BLaER1 (cell line): ENCODE measurements around the gene CCDC69.
"Not testable (repeated sequence)": the region's sequence is repeated elsewhere in the genome, so short reads cannot be mapped to it uniquely, and the experiment has no call there.

Experiments
- H3K27ac ChIP-seq: shearing (Covaris generic); formaldehyde crosslinking; 2 replicates; pipeline ENCODE4 v1.8.1; 2022
- H3K27me3 ChIP-seq: shearing (Covaris generic); formaldehyde crosslinking; 2 replicates; pipeline ENCODE4 v1.8.1; 2022
- H3K36me3 ChIP-seq: shearing (Covaris generic); formaldehyde crosslinking; 2 replicates; pipeline ENCODE4 v1.8.1; 2022
- H3K4me1 ChIP-seq: shearing (Covaris generic); formaldehyde crosslinking; 2 replicates; pipeline ENCODE4 v1.8.1; 2022
- H3K4me2 ChIP-seq: shearing (Covaris generic); formaldehyde crosslinking; 2 replicates; pipeline ENCODE4 v1.8.1; 2022
- H3K4me3 ChIP-seq: shearing (Covaris generic); formaldehyde crosslinking; 2 replicates; pipeline ENCODE4 v1.8.1; 2022
- H3K9ac ChIP-seq: shearing (Covaris generic); formaldehyde crosslinking; 2 replicates; pipeline ENCODE4 v1.8.1; 2022
- H3K9me3 ChIP-seq: shearing (Covaris generic); formaldehyde crosslinking; 2 replicates; pipeline ENCODE4 v1.8.1; 2022
- H4K20me1 ChIP-seq: shearing (Covaris generic); formaldehyde crosslinking; 2 replicates; pipeline ENCODE4 v1.8.1; 2022
- Cebpa-rat ChIP-seq: shearing (Covaris generic); IDR thresholded peaks from 2 replicates; pipeline ENCODE4 v1.8.1; 2022

Gene CCDC69

GRCh38 chr5:151236888-151237287 is 13.0 kb upstream of the CCDC69 start:
- Histone ChIP-seq H3K27me3 (no peaks in the 10 kb centered on the region), H3K36me3 (no peaks in the 10 kb centered on the region), H3K4me1 (peaks cover 90% of the 10 kb centered on the region), H3K9ac (no peak overlapping the region; the same call in 1 of the 2 replicates), H3K9me3 (peaks cover 5% of the 10 kb centered on the region; the same call in 1 of the 2 replicates), H4K20me1 (no peaks in the 10 kb centered on the region), H3K27ac (no peak overlapping the region), H3K4me3 (no peak overlapping the region), H3K4me2 (peak overlapping the region; percentile 93)
- no peak for TF ChIP-seq Cebpa-rat

GRCh38 chr5:151235239-151235571 is 11.3 kb upstream of the CCDC69 start:
- Histone ChIP-seq H3K4me3 (0 out of 2 replicates have a peak overlapping the region, but pooled peaks have one; percentile 39), H3K27ac (peak overlapping the region; percentile 69), H3K9ac (peak overlapping the region; percentile 36; the same call in 1 of the 2 replicates), H3K4me1 (peaks cover 90% of the 10 kb centered on the region), H3K4me2 (peak overlapping the region; percentile 78)
- not testable (repeated sequence) for H4K20me1 ChIP-seq, H3K36me3 ChIP-seq, H3K9me3 ChIP-seq, H3K27me3 ChIP-seq

- Histone ChIP-seq H3K4me1 (peaks cover 84% of the 10 kb centered on the region), H3K27me3 (no peaks in the 10 kb centered on the region), H3K9me3 (no peaks in the 10 kb centered on the region), H3K27ac (peak overlapping the region; percentile 69), H4K20me1 (no peaks in the 10 kb centered on the region), H3K36me3 (no peaks in the 10 kb centered on the region), H3K4me2 (peak overlapping the region; percentile 78), H3K4me3 (peak overlapping the region; percentile 39; the same call in 1 of the 2 replicates), H3K9ac (peak overlapping the region; percentile 36; the same call in 1 of the 2 replicates)
- no peak for TF ChIP-seq Cebpa-rat
These were observed 10.8 kb upstream of the CCDC69 start for GRCh38 chr5:151234476-151235238.

GRCh38 chr5:151233616-151234085 is 9.8 kb upstream of the CCDC69 start:
- H3K9me3 ChIP-seq: no peaks in the 10 kb centered on the region
- H3K9ac ChIP-seq: no peak overlapping the region
- TF ChIP-seq Cebpa-rat: no peak
- H3K4me2 ChIP-seq: peak overlapping the region; percentile 78
- H3K27ac ChIP-seq: no peak overlapping the region
- H4K20me1 ChIP-seq: no peaks in the 10 kb centered on the region
- H3K36me3 ChIP-seq: no peaks in the 10 kb centered on the region
- H3K4me3 ChIP-seq: no peak overlapping the region
- H3K4me1 ChIP-seq: peaks cover 74% of the 10 kb centered on the region
- no peaks in the 10 kb centered on the region for H3K27me3 ChIP-seq

- Histone ChIP-seq H3K4me2 (peak overlapping the region; percentile 78; the same call in 1 of the 2 replicates), H4K20me1 (no peaks in the 10 kb centered on the region), H3K9ac (no peak overlapping the region), H3K27me3 (no peaks in the 10 kb centered on the region), H3K27ac (no peak overlapping the region), H3K4me3 (no peak overlapping the region), H3K36me3 (no peaks in the 10 kb centered on the region), H3K4me1 (peaks cover 64% of the 10 kb centered on the region), H3K9me3 (no peaks in the 10 kb centered on the region)
- TF ChIP-seq Cebpa-rat: no peak
These were observed 7.5 kb upstream of the CCDC69 start for GRCh38 chr5:151231359-151231758.

- no peak overlapping the region for H3K4me2 ChIP-seq
These were observed 6.3 kb upstream of the CCDC69 start for GRCh38 chr5:151230048-151230680.

GRCh38 chr5:151228986-151229385 is 5.1 kb upstream of the CCDC69 start:
- H3K9me3 ChIP-seq: no peaks in the 10 kb centered on the region
- H4K20me1 ChIP-seq: no peaks in the 10 kb centered on the region
- no peaks in the 10 kb centered on the region for H3K36me3 ChIP-seq
- no peak overlapping the region for H3K4me3 ChIP-seq
- no peaks in the 10 kb centered on the region for H3K27me3 ChIP-seq
- no peak overlapping the region for H3K4me2 ChIP-seq
- peaks cover 59% of the 10 kb centered on the region for H3K4me1 ChIP-seq
- TF ChIP-seq Cebpa-rat: no peak
- no peak overlapping the region for H3K9ac ChIP-seq
- no peak overlapping the region for H3K27ac ChIP-seq

More at GRCh38 chr5:151230048-151230680, 6.3 kb upstream of the CCDC69 start:
- TF ChIP-seq Cebpa-rat: no peak
- no peaks in the 10 kb centered on the region for H3K9me3 ChIP-seq
- no peak overlapping the region for H3K4me3 ChIP-seq
- H3K27me3 ChIP-seq: no peaks in the 10 kb centered on the region
- H3K36me3 ChIP-seq: no peaks in the 10 kb centered on the region
- H3K27ac ChIP-seq: no peak overlapping the region
- peaks cover 59% of the 10 kb centered on the region for H3K4me1 ChIP-seq
- H3K9ac ChIP-seq: no peak overlapping the region
- H4K20me1 ChIP-seq: no peaks in the 10 kb centered on the region

GRCh38 chr5:151227918-151228447 is 4.1 kb upstream of the CCDC69 start:
- Histone ChIP-seq H4K20me1 (peaks cover 5% of the 10 kb centered on the region), H3K36me3 (no peaks in the 10 kb centered on the region), H3K9me3 (no peaks in the 10 kb centered on the region), H3K4me3 (no peak overlapping the region), H3K27me3 (no peaks in the 10 kb centered on the region), H3K4me2 (peak overlapping the region; percentile 28), H3K27ac (no peak overlapping the region), H3K9ac (no peak overlapping the region), H3K4me1 (peaks cover 51% of the 10 kb centered on the region)
- TF ChIP-seq Cebpa-rat: peak; percentile 65; the same call in 1 of the 2 replicates

- Histone ChIP-seq H3K27me3 (no peaks in the 10 kb centered on the region), H3K36me3 (no peaks in the 10 kb centered on the region; the same call in 1 of the 2 replicates), H3K4me3 (no peak overlapping the region), H3K4me2 (peak overlapping the region; percentile 100; the same call in 1 of the 2 replicates), H3K4me1 (peaks cover 58% of the 10 kb centered on the region), H4K20me1 (peaks cover 22% of the 10 kb centered on the region), H3K9me3 (no peaks in the 10 kb centered on the region), H3K27ac (no peak overlapping the region), H3K9ac (no peak overlapping the region)
- no peak for TF ChIP-seq Cebpa-rat
These were observed 1.6 kb upstream of the CCDC69 start for GRCh38 chr5:151225475-151225874.

- no peak overlapping the region for H3K9ac ChIP-seq
- TF ChIP-seq Cebpa-rat: no peak
- H3K27me3 ChIP-seq: no peaks in the 10 kb centered on the region
- H3K9me3 ChIP-seq: no peaks in the 10 kb centered on the region
- no peak overlapping the region for H3K27ac ChIP-seq
- H3K36me3 ChIP-seq: no peaks in the 10 kb centered on the region; the same call in 1 of the 2 replicates
- peaks cover 62% of the 10 kb centered on the region for H3K4me1 ChIP-seq
- H3K4me2 ChIP-seq: peak overlapping the region; percentile 100
- peaks cover 22% of the 10 kb centered on the region for H4K20me1 ChIP-seq
- no peak overlapping the region for H3K4me3 ChIP-seq
These were observed 1.2 kb upstream of the CCDC69 start for GRCh38 chr5:151225071-151225470.
